Breast epithelium (tissue), 4 donors: Measurements from ENCODE around the gene FLVCR2. TPM values are rescaled to one million over a fixed set of nuclear protein-coding genes. Genes with fewer than 3 reads are reported as not detected.

Source experiments
- DNase-seq, 2 donors: peaks; one replicate each; pipeline ENCODE4 v3.0.0-alpha.2; 2019; ENCODE audit warnings: low spot score in 2 of 2
- H3K27ac ChIP-seq, 2 donors: fragments of 200-600 bp; sonication (generic) in 1 of 2; one replicate each; pipeline ENCODE4 v1.5.1; 2016 to 2019; ENCODE audit warnings: mild to moderate bottlenecking in 1 of 2
- H3K27me3 ChIP-seq, 2 donors: fragments of 200-600 bp; sonication (generic) in 1 of 2; one replicate each; pipeline versions ENCODE4 v1.5.1 to v1.6.0; 2017 to 2019; ENCODE audit warnings: control low read depth in 1 of 2, mild to moderate bottlenecking in 1 of 2
- H3K36me3 ChIP-seq: fragments of 200-600 bp; one replicate; pipeline ENCODE4 v1.5.1; 2019
- H3K4me1 ChIP-seq, 2 donors: fragments of 200-600 bp; sonication (generic); one replicate each; pipeline ENCODE4 v1.5.1; 2016 to 2019; ENCODE audit warnings: control low read depth in 1 of 2
- H3K4me3 ChIP-seq, 3 donors: fragments of 200-600 bp; sonication (generic); 1 replicate in 2 of 3; 2 replicates in 1 of 3; pipeline ENCODE4 v1.5.1; 2016 to 2019; ENCODE audit warnings: mild to moderate bottlenecking in 3 of 3, moderate library complexity in 2 of 3
- H3K9me3 ChIP-seq, 2 donors: fragments of 200-600 bp; sonication (generic) in 1 of 2; one replicate each; pipeline ENCODE4 v1.5.1; 2016 to 2019; ENCODE audit warnings: control low read depth in 1 of 2
- POLR2A ChIP-seq: fragments of 450-650 bp; IDR thresholded peaks from one replicate; pipeline ENCODE4 v1.6.1; 2016; ENCODE audit warnings: antibody characterized with exemption, mild to moderate bottlenecking, moderate library complexity
- POLR2AphosphoS5 ChIP-seq, 3 donors: sonication (generic); formaldehyde crosslinking; IDR thresholded peaks; one replicate each; pipeline ENCODE4 v1.6.1; 2017; ENCODE audit warnings: antibody characterized with exemption in 3 of 3
- intact Hi-C: fragments of 100-400 bp; cut with DNase I; formaldehyde crosslinking; loops from one replicate; pipeline ENCODE4 v1.15.1; 2023; ENCODE audit warnings: low total_unique reads
- total RNA-seq, 3 donors: library from RNA; depleted of rRNA; stranded (reverse); fragments of >200 nt; gene quantifications; one replicate each; pipeline ENCODE4 v1.1.0, GENCODE V29; 2016
- TF ChIP-seq, protein P1 (sequence below), 3 donors: fragments of 450-650 bp; IDR thresholded peaks; one replicate each; pipeline ENCODE4 v1.5.1; 2016 to 2017; ENCODE audit warnings: antibody characterized with exemption in 3 of 3, mild to moderate bottlenecking in 3 of 3, moderate library complexity in 3 of 3

Gene FLVCR2
- total RNA-seq, 3 donors from 2014 or later, result 4.6 to 15.4 (median 9.1) TPM

DNA sequence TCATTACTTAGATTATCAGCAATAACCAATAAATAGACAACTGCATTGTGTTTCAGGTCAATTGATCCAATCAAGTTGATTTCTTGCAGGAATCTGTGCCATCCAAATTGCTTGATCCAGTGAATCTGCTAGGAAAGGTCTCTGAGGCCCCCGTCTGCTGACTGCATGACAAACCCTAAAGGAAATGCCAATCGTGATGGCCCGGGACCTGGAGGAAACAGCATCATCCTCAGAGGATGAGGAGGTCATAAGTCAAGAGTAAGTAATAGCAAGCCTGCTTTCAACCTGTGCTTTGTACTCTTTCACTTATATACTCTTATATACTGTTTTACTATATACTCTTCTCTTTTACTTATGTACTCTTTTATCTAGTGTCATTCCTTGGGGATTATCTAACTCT lies 84.5 kb downstream of the FLVCR2 start:
- Histone ChIP-seq H3K4me3 (no peak overlapping the region), H3K27me3 (no peaks in the 10 kb centered on the region), H3K4me1 (no peaks in the 10 kb centered on the region), H3K36me3 (no peaks in the 10 kb centered on the region), H3K9me3 (no peaks in the 10 kb centered on the region), H3K27ac (no peak overlapping the region)
- DNase-seq, result no peak
- TF ChIP-seq POLR2A (no peak), POLR2AphosphoS5 (IDR thresholded peaks at IDR 0.05) (no peak)
- TF ChIP-seq, protein P1, sequence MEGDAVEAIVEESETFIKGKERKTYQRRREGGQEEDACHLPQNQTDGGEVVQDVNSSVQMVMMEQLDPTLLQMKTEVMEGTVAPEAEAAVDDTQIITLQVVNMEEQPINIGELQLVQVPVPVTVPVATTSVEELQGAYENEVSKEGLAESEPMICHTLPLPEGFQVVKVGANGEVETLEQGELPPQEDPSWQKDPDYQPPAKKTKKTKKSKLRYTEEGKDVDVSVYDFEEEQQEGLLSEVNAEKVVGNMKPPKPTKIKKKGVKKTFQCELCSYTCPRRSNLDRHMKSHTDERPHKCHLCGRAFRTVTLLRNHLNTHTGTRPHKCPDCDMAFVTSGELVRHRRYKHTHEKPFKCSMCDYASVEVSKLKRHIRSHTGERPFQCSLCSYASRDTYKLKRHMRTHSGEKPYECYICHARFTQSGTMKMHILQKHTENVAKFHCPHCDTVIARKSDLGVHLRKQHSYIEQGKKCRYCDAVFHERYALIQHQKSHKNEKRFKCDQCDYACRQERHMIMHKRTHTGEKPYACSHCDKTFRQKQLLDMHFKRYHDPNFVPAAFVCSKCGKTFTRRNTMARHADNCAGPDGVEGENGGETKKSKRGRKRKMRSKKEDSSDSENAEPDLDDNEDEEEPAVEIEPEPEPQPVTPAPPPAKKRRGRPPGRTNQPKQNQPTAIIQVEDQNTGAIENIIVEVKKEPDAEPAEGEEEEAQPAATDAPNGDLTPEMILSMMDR (IDR thresholded peaks at IDR 0.05), result no peak
- intact Hi-C loops, result no loop called here

- TF ChIP-seq POLR2AphosphoS5 (IDR thresholded peaks at IDR 0.05) (no peak), POLR2A (no peak)
- TF ChIP-seq, protein P1 (IDR thresholded peaks at IDR 0.05), result no peak
- no peaks in the 10 kb centered on the region for H3K27me3 ChIP-seq
- H3K9me3 ChIP-seq, result no peaks in the 10 kb centered on the region
- no peak for DNase-seq
- no peaks in the 10 kb centered on the region for H3K36me3 ChIP-seq
- no peak overlapping the region for H3K27ac ChIP-seq
- intact Hi-C loops, result no loop called here
- H3K4me3 ChIP-seq, result no peak overlapping the region
- no peaks in the 10 kb centered on the region for H3K4me1 ChIP-seq
These were observed 88.8 kb downstream of the FLVCR2 start for GRCh38 chr14:75667099-75667765.

DNA sequence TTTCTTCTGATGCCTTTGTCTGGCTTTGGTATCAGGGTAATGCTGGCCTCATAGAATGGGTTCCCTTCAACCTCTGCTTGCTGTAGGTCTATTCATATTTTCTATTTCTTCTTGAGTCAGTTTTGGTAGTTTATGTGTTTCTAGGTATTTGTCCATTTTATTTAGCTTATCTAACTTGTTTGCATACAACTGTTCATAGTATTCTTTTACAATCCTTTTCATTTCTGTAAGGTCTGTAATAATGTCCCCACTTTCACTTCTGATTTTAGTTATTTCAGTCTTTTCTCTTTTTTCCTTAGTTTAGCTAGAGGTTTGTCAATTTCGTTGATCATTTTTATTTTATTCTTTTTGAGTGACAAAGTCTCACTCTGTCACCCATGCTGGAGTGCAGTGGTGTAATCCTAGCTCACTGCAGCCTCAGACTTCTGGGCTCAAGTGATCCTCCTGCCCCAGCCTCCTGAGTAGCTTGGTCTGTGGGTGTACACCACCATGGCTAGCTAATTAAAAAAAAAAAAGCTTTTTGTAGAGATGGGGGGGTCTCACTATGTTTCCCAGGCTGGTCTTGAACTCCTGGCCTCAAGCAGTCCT lies 94.3 kb downstream of the FLVCR2 start:
- no peak for DNase-seq
- Histone ChIP-seq H3K4me1 (no peaks in the 10 kb centered on the region), H3K4me3 (no peak overlapping the region), H3K27me3 (no peaks in the 10 kb centered on the region), H3K36me3 (no peaks in the 10 kb centered on the region), H3K9me3 (no peaks in the 10 kb centered on the region), H3K27ac (no peak overlapping the region)
- intact Hi-C loops, result no loop called here
- TF ChIP-seq POLR2A (no peak), POLR2AphosphoS5 (IDR thresholded peaks at IDR 0.05) (no peak)
- TF ChIP-seq, protein P1 (IDR thresholded peaks at IDR 0.05), result no peak

DNA sequence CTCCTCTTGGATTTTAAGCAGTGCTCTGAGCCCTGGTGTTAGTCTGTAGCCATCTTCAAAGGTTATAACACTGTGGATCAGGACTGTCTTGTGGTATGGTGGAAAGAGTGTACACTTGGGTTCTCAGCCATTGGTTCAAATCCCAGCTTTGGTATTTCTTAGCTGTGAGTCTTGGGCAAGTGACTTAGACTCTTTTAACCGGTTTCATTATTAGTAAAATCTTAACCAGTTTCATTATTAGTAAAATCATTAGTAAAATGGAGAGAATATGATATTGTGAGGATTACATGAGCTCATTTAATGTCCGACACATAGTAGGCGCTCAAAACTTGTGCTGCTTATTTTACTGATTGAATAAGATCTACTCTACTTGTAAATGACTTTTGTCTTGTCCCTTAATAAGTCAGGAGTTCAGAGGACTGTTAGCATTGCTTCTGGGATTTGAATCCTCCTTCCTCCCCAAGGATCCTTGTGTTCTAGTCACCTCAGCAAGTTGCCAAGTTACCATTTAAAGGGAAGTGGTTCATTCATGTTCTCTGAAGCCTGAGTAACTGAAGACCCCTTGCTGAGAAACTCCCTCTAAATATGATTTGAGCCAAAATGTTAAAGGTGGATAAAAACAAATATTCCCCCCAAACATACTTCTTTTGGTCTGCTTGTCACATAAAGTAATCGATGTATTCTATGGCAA lies 95.1 kb downstream of the FLVCR2 start:
- Histone ChIP-seq H3K9me3 (no peaks in the 10 kb centered on the region), H3K4me3 (no peak overlapping the region), H3K27ac (no peak overlapping the region), H3K4me1 (no peaks in the 10 kb centered on the region), H3K36me3 (no peaks in the 10 kb centered on the region), H3K27me3 (no peaks in the 10 kb centered on the region)
- DNase-seq, result no peak
- TF ChIP-seq POLR2A (no peak), POLR2AphosphoS5 (IDR thresholded peaks at IDR 0.05) (no peak)
- TF ChIP-seq, protein P1 (IDR thresholded peaks at IDR 0.05), result no peak
- intact Hi-C loops, result no loop called here
